HCT116 (cell line): ENCODE measurements around the gene HTR3B. TPM values are rescaled to one million over a fixed set of nuclear protein-coding genes. Genes with fewer than 3 reads are reported as not detected.

Experiments used
- ATAC-seq: fragments of 200-7000 bp; cut with Tn5 transposase; 2 replicates; pipeline ENCODE4 v1.9.1; 2020; ENCODE audit warnings: mild to moderate bottlenecking, moderate library complexity
- BruUV-seq: library from RNA; stranded (reverse); fragments of 400-500 nt; replicated peaks from 2 replicates; lab custom pipeline; 2021; lab: Mats Ljungman, UMichigan
- CTCF ChIA-PET: fragments of 300-600 bp; sonication (Branson Sonifier 250); formaldehyde crosslinking; loops from one replicate; lab custom pipeline; 2021; ENCODE audit warnings: antibody characterized with exemption; lab: Charles Lee
- POLR2A ChIA-PET: fragments of 300-600, 350-600 bp; sonication (Branson Sonifier 250); formaldehyde crosslinking; loops from one replicate; lab custom pipeline; 2021; ENCODE audit warnings: antibody characterized with exemption; lab: Charles Lee
- RAD21 ChIA-PET, 2 experiments: fragments of 300-600 bp; sonication (Branson Sonifier 250); formaldehyde crosslinking; loops; one replicate each; lab custom pipeline; 2023; ENCODE audit warnings: low total read pairs in 2 of 2; ENCODE audit not compliant: uncharacterized antibody in 2 of 2, unreplicated experiment in 2 of 2, low non-redundant PET in 1 of 2; lab: Charles Lee
- DNase-seq: peaks from one replicate; pipeline ENCODE4 v3.0.0-alpha.2; 2010; ENCODE audit warnings: low read depth, low spot score
- H2AFZ ChIP-seq: fragments of 200-600 bp; shearing (Covaris generic), sonication (generic); 2 replicates; pipeline ENCODE4 v1.6.1; 2017; ENCODE audit warnings: low read depth, mixed run types, mixed read lengths, antibody characterized with exemption, low read length; ENCODE audit not compliant: poor library complexity, severe bottlenecking
- H3K27ac ChIP-seq: 2 replicates; pipeline ENCODE4 v1.5.1; 2012; ENCODE audit warnings: low read depth, low read length
- H3K27me3 ChIP-seq: fragments of 200-600 bp; sonication (generic); 2 replicates; pipeline ENCODE4 v1.6.1; 2016; ENCODE audit warnings: mixed run types, low read length, mixed read lengths; ENCODE audit not compliant: insufficient read depth
- H3K36me3 ChIP-seq, 2 experiments: fragments of 200-500 bp in 1 of 2; fragments of 200-600 bp in 1 of 2; sonication (Bioruptor generic) in 1 of 2; sonication (generic) in 1 of 2; 2 replicates each; pipeline versions ENCODE4 v1.5.1 to v1.6.1; 2014 to 2016; ENCODE audit warnings: low read length in 2 of 2, inconsistent platforms in 1 of 2, mixed read lengths in 1 of 2, mixed run types in 1 of 2; ENCODE audit not compliant: insufficient read depth in 2 of 2, control insufficient read depth in 1 of 2
- H3K4me1 ChIP-seq, 2 experiments: fragments of 200-600 bp in 1 of 2; sonication (generic) in 1 of 2; 2 replicates each; pipeline versions ENCODE4 v1.5.1 to v1.6.1; 2012 to 2017; ENCODE audit warnings: low read length in 2 of 2, inconsistent platforms in 1 of 2, mild to moderate bottlenecking in 1 of 2, mixed read lengths in 1 of 2, mixed run types in 1 of 2, moderate library complexity in 1 of 2; ENCODE audit not compliant: insufficient read depth in 2 of 2, control insufficient read depth in 1 of 2
- H3K4me2 ChIP-seq: fragments of 200-600 bp; sonication (generic); 2 replicates; pipeline ENCODE4 v1.6.1; 2017; ENCODE audit warnings: mixed run types, low read length, mixed read lengths
- H3K4me3 ChIP-seq, 2 experiments: fragments of 200-600 bp in 1 of 2; sonication (generic) in 1 of 2; replicated peaks in 1 of 2; 2 replicates each; pipeline ENCODE4 v1.5.1; 2011 to 2016; ENCODE audit warnings: low read length in 2 of 2, control low read depth in 1 of 2, low read depth in 1 of 2, mild to moderate bottlenecking in 1 of 2, mixed read lengths in 1 of 2, mixed run types in 1 of 2
- H3K79me2 ChIP-seq: fragments of 200-600 bp; sonication (generic); 2 replicates; pipeline ENCODE4 v1.6.1; 2017; ENCODE audit warnings: mild to moderate bottlenecking, mixed run types, low read length, moderate library complexity, mixed read lengths; ENCODE audit not compliant: insufficient read depth
- H3K9ac ChIP-seq: fragments of 200-600 bp; sonication (generic); 2 replicates; pipeline ENCODE4 v1.6.1; 2016; ENCODE audit warnings: low read length, mixed read lengths
- H3K9me2 ChIP-seq: fragments of 200-600 bp; sonication (generic), shearing (Covaris generic); 2 replicates; pipeline ENCODE4 v1.6.1; 2017; ENCODE audit warnings: mixed run types, mild to moderate bottlenecking, moderate library complexity; ENCODE audit not compliant: insufficient read depth
- H3K9me3 ChIP-seq, 2 experiments: fragments of 200-500 bp in 1 of 2; fragments of 200-600 bp in 1 of 2; sonication (Bioruptor generic) in 1 of 2; sonication (generic) in 1 of 2; 2 replicates each; pipeline ENCODE4 v1.6.1; 2014 to 2017; ENCODE audit warnings: low read length in 2 of 2, mixed read lengths in 2 of 2, inconsistent platforms in 1 of 2, low read depth in 1 of 2, mild to moderate bottlenecking in 1 of 2, mixed run types in 1 of 2, moderate library complexity in 1 of 2; ENCODE audit not compliant: control insufficient read depth in 1 of 2, insufficient read depth in 1 of 2
- H4K20me1 ChIP-seq: fragments of 200-600 bp; sonication (generic), shearing (Covaris generic); 2 replicates; pipeline ENCODE4 v1.6.1; 2017; ENCODE audit warnings: mixed run types, mild to moderate bottlenecking, moderate library complexity; ENCODE audit not compliant: insufficient read depth
- ATF3 ChIP-seq: IDR thresholded peaks from 2 replicates; pipeline ENCODE4 v1.6.1; 2012
- CEBPB ChIP-seq: IDR thresholded peaks from 2 replicates; pipeline ENCODE4 v1.6.1; 2012; ENCODE audit warnings: low read depth
- CTCF ChIP-seq, 3 experiments: fragments of 200-600 bp in 1 of 3; sonication (generic) in 1 of 3; IDR thresholded peaks in 2 of 3; conservative IDR thresholded peaks in 1 of 3; 2 replicates each; pipeline ENCODE4 v1.5.1; 2012 to 2017; ENCODE audit warnings: low read depth in 2 of 3, low read length in 2 of 3, antibody characterized with exemption in 1 of 3, borderline replicate concordance in 1 of 3, control low read depth in 1 of 3, mild to moderate bottlenecking in 1 of 3, mixed read lengths in 1 of 3, mixed run types in 1 of 3, moderate library complexity in 1 of 3; ENCODE audit not compliant: insufficient read depth in 1 of 3
- EGR1 ChIP-seq: IDR thresholded peaks from 2 replicates; pipeline ENCODE4 v1.6.1; 2012; ENCODE audit warnings: low read depth
- ELF1 ChIP-seq: IDR thresholded peaks from 2 replicates; pipeline ENCODE4 v1.6.1; 2012; ENCODE audit warnings: low read depth, borderline replicate concordance
- EZH2 ChIP-seq: fragments of 200-600 bp; sonication (generic); IDR thresholded peaks from 2 replicates; pipeline ENCODE4 v1.6.1; 2017; ENCODE audit warnings: antibody characterized with exemption, mixed run types
- MAX ChIP-seq: IDR thresholded peaks from 2 replicates; pipeline ENCODE4 v1.6.1; 2012
- POLR2A ChIP-seq: IDR thresholded peaks from 2 replicates; pipeline ENCODE4 v1.7.0; 2011; ENCODE audit warnings: borderline replicate concordance; ENCODE audit not compliant: insufficient read depth, insufficient read length; ENCODE audit errors: extremely low read depth
- POLR2AphosphoS5 ChIP-seq: IDR thresholded peaks from 2 replicates; pipeline ENCODE4 v1.6.1; 2011; ENCODE audit warnings: mild to moderate bottlenecking, low read depth, low read length, moderate library complexity
- RAD21 ChIP-seq: IDR thresholded peaks from 2 replicates; pipeline ENCODE4 v1.6.1; 2012; ENCODE audit warnings: low read depth, mild to moderate bottlenecking
- SP1 ChIP-seq: IDR thresholded peaks from 2 replicates; pipeline ENCODE4 v1.6.1; 2012; ENCODE audit warnings: low read depth
- SRF ChIP-seq: IDR thresholded peaks from 2 replicates; pipeline ENCODE4 v1.6.1; 2012; ENCODE audit warnings: low read depth
- YY1 ChIP-seq: IDR thresholded peaks from 2 replicates; pipeline ENCODE4 v1.6.1; 2011; ENCODE audit warnings: low read length, low read depth, moderate library complexity, mild to moderate bottlenecking; ENCODE audit not compliant: insufficient replicate concordance; ENCODE audit errors: extremely low read depth
- intact Hi-C: fragments of 100-400 bp; cut with micrococcal nuclease; formaldehyde crosslinking; loops from 2 replicates; pipeline ENCODE4 v1.10.0; 2022
- total RNA-seq: library from RNA; stranded (reverse); gene quantifications from one replicate; pipeline ENCODE4 v1.2.1, GENCODE V29; 2021; ENCODE audit not compliant: unreplicated experiment

HTR3B gene
- total RNA-seq, 1 experiment from 2014 or later = not detected

GRCh38 chr11:113984781-113985180 is 80.2 kb downstream of the HTR3B start:
- Histone ChIP-seq H3K4me2 (no peak overlapping the region), H3K27ac (no peak overlapping the region), H3K79me2 (no peaks in the 10 kb centered on the region), H3K4me3 (no peak overlapping the region), H3K4me1 (no peaks in the 10 kb centered on the region), H3K9me3 (no peaks in the 10 kb centered on the region), H2AFZ (no peak overlapping the region), H3K9ac (no peak overlapping the region), H3K27me3 (peaks cover 73% of the 10 kb centered on the region), H3K36me3 (no peaks in the 10 kb centered on the region), H4K20me1 (no peaks in the 10 kb centered on the region), H3K9me2 (no peaks in the 10 kb centered on the region)
- no peak for TF ChIP-seq CTCF (IDR thresholded peaks at IDR 0.05 in 2 of 3, conservative IDR thresholded peaks at IDR 0.05 in 1 of 3; ENCODE audit: borderline replicate concordance in 1 of 3, insufficient read depth in 1 of 3, low read depth in 2 of 3, low read length in 2 of 3)
- POLR2A ChIA-PET = no interaction called here
- BruUV-seq = no TSS peak
- CTCF ChIA-PET = no interaction called here
- intact Hi-C loops = no loop called here
- DNase-seq (no peak), ATAC-seq (no peak)
- RAD21 ChIA-PET = no interaction called here

GRCh38 chr11:113985906-113986305 is 81.3 kb downstream of the HTR3B start:
- Histone ChIP-seq H2AFZ (no peak overlapping the region), H3K9me3 (no peaks in the 10 kb centered on the region), H3K4me3 (no peak overlapping the region), H3K4me1 (no peaks in the 10 kb centered on the region), H3K9me2 (no peaks in the 10 kb centered on the region), H3K9ac (no peak overlapping the region), H3K4me2 (no peak overlapping the region), H3K79me2 (no peaks in the 10 kb centered on the region), H4K20me1 (no peaks in the 10 kb centered on the region), H3K36me3 (no peaks in the 10 kb centered on the region), H3K27me3 (peaks cover 63% of the 10 kb centered on the region), H3K27ac (no peak overlapping the region)
- BruUV-seq = no TSS peak
- intact Hi-C loops = no loop called here
- no peak for ATAC-seq
- CTCF ChIA-PET = interaction anchor here (0.9 to 1.0 kb wide), 2 partner anchors 9 to 276 kb away, joined by 3 to 4 read pairs; no protein-coding TSS in a partner anchor
- POLR2A ChIA-PET = no interaction called here
- RAD21 ChIA-PET = no interaction called here
- no peak for TF ChIP-seq YY1
- TF ChIP-seq CEBPB = no peak
- TF ChIP-seq ELF1 = no peak
- no peak for TF ChIP-seq CTCF (IDR thresholded peaks at IDR 0.05 in 2 of 3, conservative IDR thresholded peaks at IDR 0.05 in 1 of 3; ENCODE audit: borderline replicate concordance in 1 of 3, insufficient read depth in 1 of 3, low read depth in 2 of 3, low read length in 2 of 3)
- no peak for TF ChIP-seq POLR2AphosphoS5
- no peak for TF ChIP-seq SRF
- no peak for TF ChIP-seq POLR2A
- TF ChIP-seq ATF3 = no peak
- TF ChIP-seq MAX = no peak
- TF ChIP-seq EGR1 = no peak
- TF ChIP-seq RAD21 = no peak
- no peak for TF ChIP-seq EZH2
- TF ChIP-seq SP1 = no peak
- DNase-seq = no peak
